NB4 (cell line): ENCODE measurements around the gene HECW1.

Experiments used
- DNase-seq: peaks from one replicate; pipeline ENCODE4 v3.0.0; 2010; ENCODE audit warnings: low read depth
- H3K4me3 ChIP-seq: one replicate; pipeline ENCODE4 v1.5.1; 2011; ENCODE audit warnings: mild to moderate bottlenecking, low read depth, low read length, moderate library complexity
- MYC ChIP-seq: IDR thresholded peaks from 2 replicates; pipeline ENCODE4 v1.6.1; 2011; ENCODE audit warnings: low read depth, low read length
- POLR2A ChIP-seq: IDR thresholded peaks from 2 replicates; pipeline ENCODE4 v1.6.1; 2011; ENCODE audit warnings: mild to moderate bottlenecking; ENCODE audit not compliant: insufficient read length; ENCODE audit errors: extremely low read depth
- TF ChIP-seq, protein P1 (sequence below): IDR thresholded peaks from one replicate; pipeline ENCODE4 v1.5.1; 2012; ENCODE audit warnings: low read depth, low read length
- TF ChIP-seq, protein P2 (sequence below): IDR thresholded peaks from 2 replicates; pipeline ENCODE4 v1.6.1; 2011; ENCODE audit warnings: low read depth, low read length

HECW1 gene

DNA sequence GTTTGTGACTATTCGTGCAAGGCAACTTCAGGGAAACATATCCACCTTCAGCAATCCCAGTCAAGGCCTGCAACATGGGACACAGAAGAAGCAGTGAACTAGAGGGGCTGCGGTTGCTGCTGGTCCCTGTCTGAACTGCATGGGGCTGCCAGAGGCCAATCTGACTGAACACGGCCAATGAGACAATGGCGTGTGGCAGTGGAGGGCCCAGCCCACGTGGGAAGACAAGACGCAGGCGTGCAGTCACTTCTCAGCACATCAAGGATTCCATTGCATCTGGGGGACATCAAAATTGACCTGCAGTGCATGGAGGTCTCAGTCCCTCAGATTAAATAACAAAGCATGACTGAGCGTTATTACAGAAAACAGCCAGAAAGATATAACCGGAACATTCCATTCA lies 215.9 kb downstream of the HECW1 start:
- no peak for DNase-seq
- TF ChIP-seq MYC = no peak
- TF ChIP-seq, protein P1, sequence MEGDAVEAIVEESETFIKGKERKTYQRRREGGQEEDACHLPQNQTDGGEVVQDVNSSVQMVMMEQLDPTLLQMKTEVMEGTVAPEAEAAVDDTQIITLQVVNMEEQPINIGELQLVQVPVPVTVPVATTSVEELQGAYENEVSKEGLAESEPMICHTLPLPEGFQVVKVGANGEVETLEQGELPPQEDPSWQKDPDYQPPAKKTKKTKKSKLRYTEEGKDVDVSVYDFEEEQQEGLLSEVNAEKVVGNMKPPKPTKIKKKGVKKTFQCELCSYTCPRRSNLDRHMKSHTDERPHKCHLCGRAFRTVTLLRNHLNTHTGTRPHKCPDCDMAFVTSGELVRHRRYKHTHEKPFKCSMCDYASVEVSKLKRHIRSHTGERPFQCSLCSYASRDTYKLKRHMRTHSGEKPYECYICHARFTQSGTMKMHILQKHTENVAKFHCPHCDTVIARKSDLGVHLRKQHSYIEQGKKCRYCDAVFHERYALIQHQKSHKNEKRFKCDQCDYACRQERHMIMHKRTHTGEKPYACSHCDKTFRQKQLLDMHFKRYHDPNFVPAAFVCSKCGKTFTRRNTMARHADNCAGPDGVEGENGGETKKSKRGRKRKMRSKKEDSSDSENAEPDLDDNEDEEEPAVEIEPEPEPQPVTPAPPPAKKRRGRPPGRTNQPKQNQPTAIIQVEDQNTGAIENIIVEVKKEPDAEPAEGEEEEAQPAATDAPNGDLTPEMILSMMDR = no peak
- TF ChIP-seq, protein P2, sequence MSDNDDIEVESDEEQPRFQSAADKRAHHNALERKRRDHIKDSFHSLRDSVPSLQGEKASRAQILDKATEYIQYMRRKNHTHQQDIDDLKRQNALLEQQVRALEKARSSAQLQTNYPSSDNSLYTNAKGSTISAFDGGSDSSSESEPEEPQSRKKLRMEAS = no peak
- TF ChIP-seq POLR2A = no peak
- H3K4me3 ChIP-seq = no peak overlapping the region

DNA sequence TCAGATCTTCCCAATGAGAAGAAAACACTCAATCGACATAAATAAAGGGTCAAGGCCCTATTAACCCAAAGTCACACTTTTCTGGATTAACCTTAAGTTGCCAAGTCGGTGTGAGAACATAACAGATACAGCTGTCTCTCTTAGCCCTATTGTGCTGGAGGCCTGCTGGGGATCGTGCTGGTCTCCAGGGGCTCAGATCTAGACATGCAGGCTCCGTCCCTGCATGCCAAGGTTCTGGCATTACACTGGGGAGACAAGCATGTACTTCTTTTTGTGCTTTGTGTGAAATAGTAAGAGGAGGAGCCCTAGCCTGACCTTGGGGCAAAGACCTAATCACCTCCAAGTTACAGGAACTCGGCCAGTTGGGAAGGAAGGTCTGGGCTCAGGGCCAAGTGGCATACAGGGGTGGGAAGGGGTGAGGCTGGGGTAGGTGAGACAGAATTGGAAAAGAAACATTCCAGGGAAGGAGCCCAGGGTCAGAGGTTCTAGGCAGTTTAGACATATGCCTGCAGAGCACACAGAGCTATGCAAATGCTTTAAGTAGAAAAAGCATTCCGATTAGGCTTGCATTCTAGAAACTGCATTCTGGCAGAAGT lies 216.4 kb downstream of the HECW1 start:
- TF ChIP-seq MYC = no peak
- TF ChIP-seq, protein P2 = no peak
- TF ChIP-seq POLR2A = no peak
- TF ChIP-seq, protein P1 = no peak
- H3K4me3 ChIP-seq = no peak overlapping the region
- no peak for DNase-seq

DNA sequence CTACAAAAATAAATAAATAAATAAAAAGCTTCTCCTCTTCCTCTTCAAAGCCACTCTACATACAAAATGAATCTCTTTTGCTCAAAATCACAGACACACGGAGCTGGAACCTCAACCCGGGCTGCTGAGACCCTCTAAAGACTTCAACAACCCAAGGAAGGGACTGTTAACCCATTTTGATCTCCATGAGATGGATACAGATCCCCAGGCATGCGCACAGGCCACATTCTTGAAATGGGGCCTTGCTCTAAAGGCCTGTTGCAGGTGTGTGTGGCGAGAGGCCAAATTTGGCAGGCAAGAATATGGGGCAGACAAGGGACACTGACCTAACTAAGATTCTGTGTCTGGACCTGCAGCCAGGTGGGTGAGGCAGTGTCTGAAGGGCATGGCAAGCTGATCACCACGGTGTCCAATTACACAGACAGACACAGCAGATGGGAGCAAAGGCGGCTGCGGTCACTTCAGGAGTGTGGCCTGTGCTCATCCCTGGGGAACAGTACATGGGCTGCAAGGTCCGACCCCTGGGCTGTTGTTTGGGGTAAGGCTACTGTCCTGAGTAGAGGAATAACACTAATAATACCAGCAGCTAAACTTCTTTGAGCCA lies 219.8 kb downstream of the HECW1 start:
- H3K4me3 ChIP-seq = no peak overlapping the region
- TF ChIP-seq, protein P1 = no peak
- TF ChIP-seq, protein P2 = no peak
- TF ChIP-seq MYC = no peak
- TF ChIP-seq POLR2A = no peak
- DNase-seq = no peak

DNA sequence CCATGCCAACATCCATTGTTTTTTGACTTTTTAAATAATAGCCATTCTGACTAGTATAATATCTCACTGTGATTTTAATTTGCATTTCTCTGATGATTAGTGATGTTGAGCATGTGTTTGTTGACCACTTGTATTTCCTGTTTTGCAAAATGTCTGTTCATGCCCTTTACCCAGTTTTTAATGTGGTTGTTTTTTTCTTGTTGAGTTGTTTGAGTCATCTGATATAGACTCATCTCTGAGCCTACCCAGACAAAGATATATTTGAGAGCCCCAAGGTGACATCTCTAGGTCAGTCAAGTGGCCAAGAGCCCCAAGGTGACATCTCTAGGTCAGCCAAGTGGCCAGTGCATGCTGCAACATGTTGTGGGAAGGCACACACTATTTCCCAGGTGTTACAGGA lies 224.7 kb downstream of the HECW1 start:
- no peak for DNase-seq
- H3K4me3 ChIP-seq = no peak overlapping the region
- TF ChIP-seq POLR2A (no peak), MYC (no peak)
- TF ChIP-seq, protein P1 = no peak
- TF ChIP-seq, protein P2 = no peak

DNA sequence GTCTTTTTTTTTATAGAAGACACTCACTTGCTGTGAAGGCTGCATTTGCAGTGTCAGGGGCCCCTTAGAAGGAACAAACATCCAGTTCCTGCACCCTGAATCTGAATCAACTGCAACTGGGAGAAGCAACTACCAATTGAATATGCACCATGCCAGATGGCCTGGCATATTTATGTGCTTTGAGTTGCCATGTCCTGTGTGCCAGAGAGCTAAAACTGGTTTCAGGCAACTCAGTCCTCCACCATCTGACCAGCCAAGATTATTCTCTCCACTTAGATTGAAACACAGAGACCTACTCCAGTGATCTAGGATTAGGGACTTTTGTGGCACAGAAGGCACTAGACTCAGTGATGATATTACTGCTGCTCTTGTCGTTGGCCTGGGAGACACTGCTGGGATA lies 225.4 kb downstream of the HECW1 start:
- DNase-seq = no peak
- no peak overlapping the region for H3K4me3 ChIP-seq
- TF ChIP-seq, protein P1 = no peak
- TF ChIP-seq, protein P2 = no peak
- TF ChIP-seq MYC (no peak), POLR2A (no peak)
